Stimulated activated CD8-positive, alpha-beta memory T cell treated with anti-CD3 and anti-CD28 coated beads, Interleukin-7, amount 100 ng/mL, for 1 hour (primary cell): Measurements from ENCODE around the gene FALEC.
A peak's percentile ranks its signal among the peaks of the same experiment; 100 is the strongest.

Experiments used
- DNase-seq, 2 donors: peaks; one replicate each; pipeline ENCODE4 v3.0.0-alpha.2; 2020; ENCODE audit warnings: low read depth in 2 of 2

FALEC gene

GRCh38 chr1:150515328-150516049 is at the start of gene FALEC:
TSS of gene FALEC (plus strand) at chr1:150515752.
- peak; percentile 75 to 78 for DNase-seq

- DNase-seq = no peak
These were observed 48.6 kb upstream of the FALEC start for GRCh38 chr1:150466964-150467363.

DNA sequence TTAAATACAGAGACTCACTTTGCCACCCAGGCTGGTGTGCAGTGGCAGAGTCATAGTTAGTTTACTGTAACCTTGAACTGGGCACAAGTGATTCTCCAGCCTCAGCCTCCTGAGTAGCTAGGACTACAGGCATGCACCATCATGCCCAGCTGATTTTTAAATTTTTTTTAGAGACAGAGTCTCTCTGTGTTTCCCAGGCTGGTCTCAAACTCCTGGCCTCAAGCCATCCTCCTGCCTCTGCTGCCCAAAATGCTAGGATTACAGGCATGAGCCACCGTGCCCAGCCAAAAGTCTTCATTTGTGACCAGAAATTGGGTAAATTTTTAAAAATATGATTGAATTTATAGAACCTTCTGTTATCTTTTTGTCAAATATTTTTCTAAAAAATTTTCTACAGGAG is 46.3 kb upstream of the FALEC start:
- DNase-seq = no peak

DNA sequence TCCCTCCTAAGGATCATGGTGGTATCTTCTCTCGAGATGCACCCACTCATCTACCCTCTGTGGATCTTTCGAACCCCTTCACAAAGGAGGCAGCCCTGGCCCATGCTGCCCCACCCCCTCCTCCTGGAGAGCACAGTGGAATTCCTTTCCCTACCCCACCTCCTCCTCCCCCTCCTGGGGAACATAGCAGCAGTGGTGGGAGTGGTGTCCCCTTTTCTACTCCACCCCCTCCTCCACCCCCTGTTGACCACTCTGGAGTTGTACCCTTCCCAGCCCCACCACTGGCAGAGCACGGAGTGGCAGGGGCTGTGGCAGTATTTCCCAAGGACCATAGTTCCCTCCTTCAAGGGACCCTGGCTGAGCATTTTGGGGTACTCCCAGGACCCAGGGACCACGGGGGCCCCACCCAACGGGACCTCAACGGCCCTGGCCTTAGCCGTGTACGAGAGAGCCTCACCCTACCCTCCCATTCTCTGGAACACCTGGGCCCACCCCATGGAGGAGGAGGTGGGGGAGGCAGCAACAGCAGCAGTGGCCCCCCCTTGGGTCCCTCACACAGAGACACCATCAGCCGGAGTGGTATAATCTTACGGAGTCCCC is 42.9 kb upstream of the FALEC start:
- DNase-seq = no peak

- DNase-seq = no peak
These were observed 41.9 kb upstream of the FALEC start for GRCh38 chr1:150473659-150474058.

GRCh38 chr1:150474869-150475268 is 40.7 kb upstream of the FALEC start:
- no peak for DNase-seq

DNA sequence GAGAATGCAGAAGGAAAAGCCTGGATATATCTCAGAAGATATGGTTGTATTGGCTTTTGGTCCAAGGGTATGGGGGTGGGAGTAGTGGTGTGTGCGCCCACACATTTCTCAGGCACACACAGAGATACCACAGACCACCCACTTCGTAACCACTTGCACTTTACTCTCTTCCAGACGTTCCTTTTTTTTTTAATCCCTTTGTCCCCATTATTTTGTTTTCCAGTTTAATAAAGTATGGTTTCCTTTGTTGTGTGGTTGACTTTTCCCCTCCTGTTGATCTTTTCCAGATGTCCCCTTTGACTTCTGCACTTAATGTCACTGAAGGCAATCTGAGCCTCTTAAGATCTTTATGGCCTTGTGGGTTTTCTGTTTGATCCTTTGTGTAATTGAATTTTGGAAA is 38.8 kb upstream of the FALEC start:
- no peak for DNase-seq

- DNase-seq = no peak
These were observed 38.2 kb upstream of the FALEC start for GRCh38 chr1:150477320-150477719.

GRCh38 chr1:150477733-150478132 is 37.8 kb upstream of the FALEC start:
- DNase-seq = no peak

GRCh38 chr1:150479370-150479769 is 36.2 kb upstream of the FALEC start:
- no peak for DNase-seq

DNA sequence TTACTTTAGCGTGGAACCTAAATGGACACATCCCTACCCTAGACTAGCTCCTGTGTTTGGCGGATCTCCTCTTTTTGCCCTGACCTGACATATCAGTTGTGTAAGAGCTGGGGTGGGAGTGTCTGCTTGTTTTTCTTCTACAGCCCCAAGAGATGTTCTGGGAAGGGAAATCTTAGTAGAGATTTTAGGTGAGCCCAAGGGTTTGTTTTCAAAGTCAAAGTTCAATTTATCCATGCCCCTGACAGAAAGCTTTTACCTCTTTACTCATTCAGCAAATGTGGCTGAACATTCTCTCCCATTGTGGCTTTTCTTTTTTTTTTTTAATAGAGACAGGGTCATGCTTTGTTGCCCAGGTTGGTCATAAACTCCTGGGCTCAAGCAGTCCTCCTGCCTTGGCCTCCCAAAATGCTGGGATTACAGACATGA is 35.6 kb upstream of the FALEC start:
- no peak for DNase-seq

DNA sequence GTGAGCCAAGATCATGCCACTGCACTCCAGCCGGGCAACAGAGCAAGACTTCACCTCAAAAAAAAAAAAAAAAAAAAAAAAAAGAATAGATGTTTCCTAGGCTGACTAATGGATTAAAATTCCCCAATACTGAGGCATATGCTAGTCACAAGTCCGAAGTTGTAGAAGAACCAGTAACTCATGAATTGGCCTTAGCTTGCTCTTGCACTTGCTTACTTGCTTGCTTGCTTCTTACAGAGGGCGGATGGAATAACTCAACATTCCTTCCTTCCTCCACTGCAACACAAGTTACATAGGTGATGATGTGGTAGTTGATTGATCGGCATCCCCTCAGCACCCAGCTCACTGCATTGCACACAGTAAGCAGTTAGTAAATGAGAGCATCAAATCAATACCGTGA is 31.1 kb upstream of the FALEC start:
- DNase-seq = no peak

DNA sequence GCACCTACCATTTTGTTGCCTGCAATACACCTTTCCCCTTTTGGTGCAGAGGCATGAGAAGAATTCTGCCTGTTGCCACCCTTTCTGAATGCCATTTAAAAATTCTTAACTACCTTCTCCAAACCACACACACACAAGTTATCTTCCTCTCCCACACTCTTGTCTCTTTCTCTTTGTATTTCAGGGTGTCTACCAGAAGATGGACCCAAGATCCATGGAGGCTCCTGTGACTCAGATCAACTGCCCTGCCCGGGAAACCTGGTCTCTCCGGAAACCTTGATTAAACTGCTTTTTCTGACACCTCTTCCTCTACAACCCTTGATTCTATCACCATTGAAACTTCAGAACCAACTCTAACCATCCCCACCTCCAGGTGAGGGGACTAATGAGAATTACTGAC is 30.7 kb upstream of the FALEC start:
- DNase-seq = no peak

DNA sequence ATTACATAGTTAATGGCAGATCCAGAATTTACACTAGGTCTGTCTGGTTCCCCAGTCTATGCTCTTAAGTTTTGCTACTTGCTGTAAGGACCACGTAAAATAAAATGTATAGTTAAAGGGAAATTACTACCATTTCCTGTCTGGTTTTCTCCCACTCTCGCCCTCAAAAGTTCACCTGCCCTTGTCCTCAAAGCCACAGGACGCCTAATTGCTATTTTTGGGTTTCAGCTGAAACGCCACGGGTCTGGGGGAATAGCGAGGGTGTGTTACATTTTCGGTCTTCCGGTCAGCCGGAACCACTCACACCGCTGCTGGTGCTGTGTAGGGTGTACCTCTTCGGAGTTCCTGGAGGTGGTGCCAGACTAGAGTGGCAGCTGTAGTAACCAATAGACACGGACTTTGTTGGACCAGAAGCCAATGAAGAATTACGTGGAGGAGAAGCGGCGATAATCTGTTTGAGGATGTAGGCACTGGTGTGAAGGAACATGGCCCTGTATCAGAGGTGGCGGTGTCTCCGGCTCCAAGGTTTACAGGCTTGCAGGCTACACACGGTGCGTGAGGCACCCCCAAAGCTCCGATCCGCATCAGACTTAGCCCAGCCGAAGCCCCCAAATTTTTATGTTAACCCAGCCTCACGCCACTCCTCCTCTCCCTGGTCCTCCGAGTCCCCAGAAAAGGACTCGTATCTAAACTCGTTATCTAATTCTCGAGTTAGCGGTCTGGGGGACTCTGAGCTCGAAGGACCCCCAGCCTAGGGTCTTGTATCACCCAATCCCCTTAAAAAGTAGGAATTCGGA is 28.4 kb upstream of the FALEC start, which contains the start of gene TARS2:
TSS of gene TARS2 (plus strand) at position 454 of the 797 bp plus-strand sequence. CDS start at position 486, 32 bp downstream.
- peak; percentile 83 to 86 for DNase-seq

DNA sequence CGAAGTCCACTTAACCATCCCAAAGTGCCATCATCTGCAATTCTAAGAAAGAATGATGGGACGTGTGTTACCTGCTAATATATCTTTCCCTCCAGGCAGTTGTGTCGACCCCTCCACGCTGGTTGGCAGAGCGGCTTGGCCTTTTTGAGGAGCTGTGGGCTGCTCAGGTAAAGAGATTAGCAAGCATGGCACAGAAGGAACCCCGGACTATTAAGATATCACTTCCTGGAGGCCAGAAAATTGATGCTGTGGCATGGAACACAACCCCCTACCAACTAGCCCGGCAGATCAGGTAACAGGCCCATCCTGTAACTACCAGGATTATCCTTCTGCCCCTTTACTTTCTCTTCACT is 27.8 kb upstream of the FALEC start:
- DNase-seq = no peak

DNA sequence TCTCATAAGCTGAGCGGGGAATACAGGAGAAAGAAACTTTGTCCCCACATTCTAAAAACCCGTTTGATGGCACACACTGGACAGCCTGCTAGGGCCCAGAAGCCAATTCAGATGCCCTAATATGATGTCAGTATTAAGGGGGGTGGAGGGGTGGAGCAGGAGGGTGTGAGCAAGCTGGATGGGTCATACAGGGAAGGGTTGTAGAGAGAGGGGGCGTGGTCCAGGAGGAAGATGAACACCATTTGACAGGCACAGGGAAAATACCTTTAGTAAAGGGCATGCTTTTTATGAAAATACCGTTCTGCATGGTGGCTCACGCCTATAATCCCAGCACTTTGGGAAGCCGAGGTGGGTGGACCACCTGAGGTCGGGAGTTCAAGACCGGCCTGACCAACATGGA is 22.4 kb upstream of the FALEC start:
- DNase-seq = no peak

DNA sequence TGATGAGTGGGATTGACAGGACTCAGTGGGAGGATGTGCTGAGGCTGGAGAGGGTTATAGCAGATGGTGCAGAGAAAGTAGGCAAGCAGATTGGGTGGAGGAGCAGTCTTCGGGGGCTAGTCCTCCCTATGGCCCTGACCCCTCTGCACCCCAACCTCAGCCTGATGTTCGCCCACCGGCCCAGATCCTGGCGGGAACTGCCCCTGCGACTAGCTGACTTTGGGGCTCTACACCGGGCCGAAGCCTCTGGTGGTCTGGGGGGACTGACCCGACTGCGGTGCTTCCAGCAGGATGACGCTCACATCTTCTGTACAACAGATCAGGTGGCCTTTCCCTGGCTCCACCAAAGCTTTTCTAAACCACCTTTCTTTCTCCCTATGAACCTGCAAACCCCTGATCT is 17.2 kb upstream of the FALEC start:
- DNase-seq = no peak

GRCh38 chr1:150505431-150505830 is 10.1 kb upstream of the FALEC start:
- no peak for DNase-seq

DNA sequence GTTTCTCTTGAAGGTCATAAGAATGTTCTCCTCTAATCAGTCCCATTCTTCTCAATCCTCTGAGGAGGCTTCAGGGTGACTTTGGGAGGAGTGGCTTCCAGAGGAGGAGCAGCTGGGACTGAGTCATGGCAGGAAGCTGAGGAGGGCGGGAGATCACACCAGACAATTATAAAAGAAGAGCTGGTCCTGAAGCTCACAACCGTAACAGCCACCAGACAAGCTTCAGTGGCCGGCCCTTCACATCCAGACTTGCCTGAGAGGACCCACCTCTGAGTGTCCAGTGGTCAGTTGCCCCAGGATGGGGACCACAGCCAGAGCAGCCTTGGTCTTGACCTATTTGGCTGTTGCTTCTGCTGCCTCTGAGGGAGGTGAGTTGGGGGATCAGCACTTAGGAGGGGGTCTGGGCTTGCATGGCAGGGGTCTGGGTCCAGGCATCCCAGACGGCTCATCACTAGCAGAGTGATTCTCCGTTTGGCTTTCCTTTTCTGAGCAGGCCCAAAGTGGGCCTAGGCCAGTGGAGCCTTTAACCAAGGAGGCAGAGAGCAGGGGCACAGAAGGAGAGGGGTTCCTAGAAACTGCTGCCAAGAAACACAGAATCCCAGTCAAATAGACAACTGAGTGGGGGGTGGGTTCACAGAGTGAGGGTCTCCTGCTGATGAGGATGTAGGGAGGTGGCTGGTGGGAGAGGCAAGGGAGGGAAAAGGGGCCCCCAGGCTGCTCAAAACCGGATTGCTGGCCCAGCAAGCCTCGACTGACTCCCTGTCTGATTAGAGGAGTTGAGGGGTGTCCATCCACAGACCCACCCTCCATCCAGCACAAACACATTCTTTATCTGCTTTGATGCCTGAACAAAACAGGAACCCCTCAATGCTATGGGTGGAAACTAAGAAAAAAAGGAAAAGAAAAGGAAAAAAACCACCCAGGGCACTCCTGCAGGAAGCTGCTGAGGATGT is 7.4 kb upstream of the FALEC start, which contains the start of gene ECM1:
TSS of gene ECM1 (plus strand) at position 198 of the 953 bp plus-strand sequence. CDS start at position 299, 101 bp downstream.
- DNase-seq = no peak

GRCh38 chr1:150508982-150509381 is 6.6 kb upstream of the FALEC start:
- DNase-seq = no peak

- DNase-seq = no peak
These were observed 4.0 kb upstream of the FALEC start for GRCh38 chr1:150511551-150511950.
